GM19023 (cell line): ENCODE results near the gene MMAA.
"Not testable (repeated sequence)": the region's sequence is repeated elsewhere in the genome, so short reads cannot be mapped to it uniquely, and the experiment has no call there.

ENCODE experiments used
- ATAC-seq: cut with Tn5 transposase; IDR thresholded peaks from one replicate; pipeline ENCODE4 v1.9.1; 2021; ENCODE audit warnings: mild to moderate bottlenecking, moderate library complexity; ENCODE audit not compliant: unreplicated experiment

The MMAA gene

DNA sequence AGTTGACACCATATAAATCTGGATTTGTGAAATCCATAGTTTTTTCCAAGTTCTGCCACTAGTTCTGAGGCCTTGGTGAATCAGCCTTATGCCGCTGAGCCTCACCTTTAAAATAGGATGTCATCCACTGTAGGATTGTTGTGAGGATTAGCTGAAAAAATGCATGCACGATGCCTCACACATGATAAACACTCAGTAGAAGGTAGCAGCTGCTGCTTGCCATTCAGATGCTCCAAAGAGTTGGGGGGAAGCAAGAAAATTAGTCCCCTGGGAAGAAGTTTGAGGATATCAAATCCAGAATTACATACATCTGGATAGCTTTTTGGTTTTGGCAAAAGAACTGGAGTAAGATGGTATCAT is 7.4 kb downstream of the MMAA start:
- no peak for ATAC-seq

DNA sequence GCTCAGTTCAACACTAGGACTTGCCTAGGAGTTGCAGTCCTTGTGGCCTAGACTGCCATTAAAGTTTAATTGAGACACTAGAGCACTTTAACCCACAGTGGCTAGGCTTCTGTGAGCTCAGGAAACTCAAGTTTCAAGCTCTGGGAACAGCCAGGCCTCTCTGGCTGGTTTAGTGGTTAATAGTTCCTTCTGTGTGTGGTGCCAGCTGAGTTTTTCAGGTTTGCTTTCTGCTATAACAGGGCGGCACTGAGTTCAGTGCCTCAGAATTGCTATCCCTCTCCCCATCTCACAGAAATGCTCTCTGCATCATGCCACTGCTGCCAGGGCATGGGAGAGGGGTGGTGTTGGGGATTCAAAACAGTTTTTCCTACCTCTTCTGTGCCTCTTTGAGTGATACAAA is 15.9 kb downstream of the MMAA start:
- ATAC-seq: no peak

GRCh38 chr4:145635630-145636029 is 16.4 kb downstream of the MMAA start:
- ATAC-seq: no peak

GRCh38 chr4:145639186-145639698 is 20.1 kb downstream of the MMAA start:
- no peak for ATAC-seq

DNA sequence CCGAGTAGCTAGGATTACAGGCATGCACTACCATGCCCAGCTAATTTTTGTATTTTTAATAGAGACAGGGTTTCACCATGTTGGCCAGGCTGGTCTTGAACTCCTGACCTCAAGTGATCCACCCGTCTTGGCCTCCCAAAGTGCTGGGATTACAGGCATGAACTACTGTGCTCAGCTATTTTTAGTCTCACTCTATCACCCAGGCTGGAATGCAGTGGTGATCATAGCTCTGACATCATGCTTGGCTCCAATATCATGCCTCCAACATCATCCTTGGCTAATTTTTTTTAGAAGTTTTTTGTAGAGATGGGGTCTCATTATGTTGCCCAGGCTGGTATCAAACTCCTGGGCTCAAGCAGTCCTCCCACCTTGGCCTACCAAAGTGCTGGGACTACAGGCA is 21.1 kb downstream of the MMAA start:
- ATAC-seq: not testable (repeated sequence)

- no peak for ATAC-seq
Observed at GRCh38 chr4:145643295-145643694, 24.1 kb downstream of the MMAA start.

- ATAC-seq: no peak
Observed at GRCh38 chr4:145644699-145645098, 25.5 kb downstream of the MMAA start.

GRCh38 chr4:145656156-145656555 is 37.0 kb downstream of the MMAA start:
- no peak for ATAC-seq

DNA sequence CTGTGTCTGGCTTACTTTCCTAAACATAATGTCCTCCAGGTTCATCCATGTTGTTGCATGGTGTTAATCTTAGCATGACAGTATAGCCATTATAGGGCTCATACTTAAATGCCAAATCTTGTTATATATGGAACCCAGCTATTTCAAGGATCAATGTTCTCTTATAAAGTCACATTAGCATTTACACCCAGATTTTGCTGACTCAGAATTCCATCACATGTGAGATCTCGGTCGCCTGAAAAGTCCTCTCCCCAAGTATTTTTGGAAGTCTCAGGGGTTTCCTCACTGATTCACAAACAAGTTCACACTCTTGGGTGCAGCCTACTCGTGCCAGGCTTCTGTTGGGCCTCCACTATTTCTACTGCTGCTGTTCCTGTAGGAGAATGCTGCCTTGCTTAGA is 40.9 kb downstream of the MMAA start:
- no peak for ATAC-seq

DNA sequence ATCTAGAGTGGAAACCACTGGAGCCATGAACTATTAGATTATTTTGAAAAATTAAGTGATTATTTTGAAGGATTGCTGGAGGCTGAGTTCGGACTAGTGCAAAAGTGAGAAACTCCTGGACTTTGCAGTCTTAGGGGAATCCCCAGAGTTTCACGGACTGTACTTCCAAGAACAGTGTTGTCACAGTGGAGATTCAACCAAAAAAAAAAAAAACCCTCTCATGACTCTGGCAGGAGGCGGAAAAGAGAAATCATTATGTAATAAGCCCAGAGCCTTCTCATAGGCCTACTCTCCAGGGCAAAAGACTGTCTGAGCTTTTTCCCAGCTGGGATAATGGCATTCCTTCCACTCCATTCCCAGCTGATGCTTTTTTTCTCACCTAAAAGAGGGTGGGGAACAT is 44.0 kb downstream of the MMAA start:
- no peak for ATAC-seq

DNA sequence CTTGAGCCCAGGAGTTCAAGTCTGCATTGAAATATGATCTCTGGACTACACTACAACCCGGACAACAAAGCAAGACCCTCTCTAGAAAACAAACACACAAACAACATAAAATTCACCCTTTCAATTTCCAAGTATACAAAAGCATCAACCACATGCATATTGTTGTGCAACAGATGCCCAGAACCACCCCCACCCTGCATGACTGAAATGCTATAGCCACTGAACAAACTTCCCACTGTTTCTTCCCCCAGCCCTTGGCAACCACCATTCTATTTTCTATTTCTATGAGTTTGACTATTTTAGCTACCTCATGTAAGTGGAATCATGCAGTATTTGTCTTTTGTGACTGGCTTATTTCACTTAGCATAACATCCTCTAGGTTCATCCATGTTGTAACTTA is 46.6 kb downstream of the MMAA start:
- no peak for ATAC-seq

- no peak for ATAC-seq
Observed at GRCh38 chr4:145670422-145670821, 51.2 kb downstream of the MMAA start.

DNA sequence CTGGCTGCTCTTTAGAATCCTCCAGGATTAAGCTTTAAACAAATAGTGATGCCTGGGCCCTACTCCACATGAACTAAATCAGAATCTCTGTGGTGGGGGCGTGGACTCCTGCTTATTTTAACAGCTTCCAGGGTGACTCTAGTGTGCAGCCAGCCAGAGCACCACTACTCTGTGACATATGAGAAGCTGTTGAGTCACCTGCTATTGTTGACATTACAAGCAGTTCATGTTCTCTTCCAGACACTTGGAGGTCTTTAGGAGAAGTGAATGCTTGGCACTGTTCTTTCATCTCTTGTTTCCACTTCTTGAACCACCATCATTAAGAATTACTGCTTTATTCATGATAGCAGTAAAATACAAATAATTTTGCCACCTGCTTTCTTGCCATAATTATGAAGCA is 60.3 kb downstream of the MMAA start:
- no peak for ATAC-seq

- ATAC-seq: no peak
Observed at GRCh38 chr4:145679991-145680455, 60.8 kb downstream of the MMAA start, which contains the start of gene C4orf51. C4orf51 (plus strand) TSS chr4:145680146; CDS start chr4:145680204, 58 bp downstream.

DNA sequence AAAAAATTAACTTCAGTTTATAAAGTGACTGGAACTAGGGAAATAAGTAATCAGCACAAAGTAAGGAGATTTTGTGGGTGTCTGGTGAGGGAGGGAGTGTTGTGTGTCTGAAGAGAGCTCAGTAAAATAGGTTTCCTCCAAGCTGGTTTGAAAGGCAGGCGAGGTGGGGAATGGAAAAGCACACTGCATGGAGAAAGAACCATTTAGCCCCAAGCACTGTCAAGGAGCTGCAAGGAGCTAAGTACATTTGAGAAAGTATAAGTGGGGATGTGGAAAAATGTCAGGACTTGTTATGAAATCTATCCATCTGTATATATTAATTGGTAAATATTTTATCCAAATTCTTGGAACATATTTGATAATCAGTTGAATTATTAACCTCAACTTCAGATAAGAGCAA is 61.7 kb downstream of the MMAA start:
- no peak for ATAC-seq

DNA sequence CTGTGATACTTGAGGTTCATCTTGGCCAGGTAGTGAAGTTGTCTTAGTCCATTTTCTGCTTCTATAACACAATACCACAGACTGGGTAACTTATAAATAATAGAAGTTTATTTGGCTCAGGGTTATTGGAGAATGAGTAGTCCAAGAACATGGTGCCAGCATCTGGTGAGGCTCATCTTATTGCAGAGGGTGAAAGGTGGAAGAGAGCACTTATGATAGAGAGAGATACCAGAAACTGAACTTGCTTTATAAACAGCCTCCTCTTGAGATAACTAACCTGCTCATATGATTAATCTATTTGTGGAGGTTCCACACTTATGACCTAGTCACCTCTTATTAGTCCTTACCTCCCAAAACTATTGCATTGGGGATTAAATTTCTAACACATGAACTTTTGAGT is 62.3 kb downstream of the MMAA start:
- ATAC-seq: no peak

GRCh38 chr4:145681956-145682355 is 62.8 kb downstream of the MMAA start:
- no peak for ATAC-seq

DNA sequence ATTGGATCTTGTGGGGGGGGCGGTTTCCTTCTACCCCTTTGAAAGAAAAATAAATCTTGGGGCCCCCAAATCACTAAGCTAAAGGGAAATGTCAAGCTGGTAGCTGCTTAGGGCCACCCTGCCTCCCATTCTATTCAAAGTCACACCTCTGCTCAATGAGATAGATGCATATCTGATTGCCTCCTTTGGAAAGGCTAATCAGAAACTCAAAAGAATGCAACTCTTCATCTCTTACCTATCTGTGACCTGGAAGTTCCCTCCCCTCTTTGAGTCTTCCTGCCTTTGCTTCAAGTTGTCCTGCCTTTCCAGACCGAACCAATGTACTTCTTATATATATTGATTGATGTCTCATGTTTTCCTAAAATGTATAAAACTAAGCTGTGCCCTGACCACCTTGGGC is 67.8 kb downstream of the MMAA start:
- ATAC-seq: no peak

- no peak for ATAC-seq
Observed at GRCh38 chr4:145690610-145691009, 71.4 kb downstream of the MMAA start.

GRCh38 chr4:145691416-145691815 is 72.2 kb downstream of the MMAA start:
- not testable (repeated sequence) for ATAC-seq

DNA sequence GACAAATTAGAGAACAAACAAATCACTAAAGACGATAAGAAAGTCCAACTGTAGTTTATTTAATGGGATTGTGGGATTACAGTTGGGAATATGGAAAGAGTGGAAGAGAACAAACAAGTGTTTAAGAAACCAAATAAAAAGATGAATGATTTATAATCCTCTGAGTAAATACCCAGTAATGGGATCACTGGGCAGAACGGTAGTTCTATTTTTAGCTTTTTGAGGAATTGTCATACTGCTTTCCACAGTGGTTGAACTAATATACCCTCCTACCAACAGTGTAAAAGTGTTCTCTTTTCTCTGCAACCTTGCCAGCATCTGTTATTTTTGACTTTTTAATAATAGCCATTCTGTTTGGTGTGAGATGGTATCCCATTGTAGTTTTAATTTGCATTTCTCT is 75.7 kb downstream of the MMAA start:
- no peak for ATAC-seq

- ATAC-seq: peak; percentile 66
Observed at GRCh38 chr4:145697332-145697731, 78.1 kb downstream of the MMAA start.

GRCh38 chr4:145698507-145698906 is 79.3 kb downstream of the MMAA start:
- ATAC-seq: no peak
